Osteocyte (in vitro differentiated cells): ENCODE measurements around the gene GABARAP. TPM values are rescaled to one million over a fixed set of nuclear protein-coding genes. Genes with fewer than 3 reads are reported as not detected.

Source experiments
- DNase-seq: peaks from one replicate; pipeline ENCODE4 v3.0.0; 2021; ENCODE audit warnings: mixed read lengths; ENCODE audit not compliant: unreplicated experiment; ENCODE audit errors: extremely low spot score
- H3K27ac Mint-ChIP-seq: one replicate; pipeline ENCODE4 v1.8.0; 2021; ENCODE audit warnings: mild to moderate bottlenecking, mixed read lengths; ENCODE audit not compliant: unreplicated experiment
- H3K27me3 Mint-ChIP-seq: one replicate; pipeline ENCODE4 v1.8.0; 2021; ENCODE audit warnings: mixed read lengths; ENCODE audit not compliant: unreplicated experiment
- H3K36me3 Mint-ChIP-seq: one replicate; pipeline ENCODE4 v1.8.0; 2021; ENCODE audit warnings: mixed read lengths; ENCODE audit not compliant: unreplicated experiment
- H3K4me1 Mint-ChIP-seq: one replicate; pipeline ENCODE4 v1.8.0; 2021; ENCODE audit warnings: mixed read lengths; ENCODE audit not compliant: unreplicated experiment
- H3K4me3 Mint-ChIP-seq: one replicate; pipeline ENCODE4 v1.8.0; 2021; ENCODE audit warnings: mild to moderate bottlenecking, moderate library complexity, mixed read lengths; ENCODE audit not compliant: unreplicated experiment
- H3K9me3 Mint-ChIP-seq: one replicate; pipeline ENCODE4 v1.8.0; 2021; ENCODE audit warnings: mixed read lengths; ENCODE audit not compliant: unreplicated experiment
- total RNA-seq: library from RNA; stranded (reverse); gene quantifications from 2 replicates; pipeline ENCODE4 v1.2.1, GENCODE V29; 2021
- TF ChIP-seq, protein P1 (sequence below): fragments of 200-600 bp; sonication (generic); IDR thresholded peaks from 2 replicates; pipeline ENCODE4 v1.5.0; 2021; ENCODE audit warnings: antibody characterized with exemption, mild to moderate bottlenecking, moderate library complexity

GABARAP gene
- total RNA-seq, 1 donor from 2014 or later = 642 TPM

DNA sequence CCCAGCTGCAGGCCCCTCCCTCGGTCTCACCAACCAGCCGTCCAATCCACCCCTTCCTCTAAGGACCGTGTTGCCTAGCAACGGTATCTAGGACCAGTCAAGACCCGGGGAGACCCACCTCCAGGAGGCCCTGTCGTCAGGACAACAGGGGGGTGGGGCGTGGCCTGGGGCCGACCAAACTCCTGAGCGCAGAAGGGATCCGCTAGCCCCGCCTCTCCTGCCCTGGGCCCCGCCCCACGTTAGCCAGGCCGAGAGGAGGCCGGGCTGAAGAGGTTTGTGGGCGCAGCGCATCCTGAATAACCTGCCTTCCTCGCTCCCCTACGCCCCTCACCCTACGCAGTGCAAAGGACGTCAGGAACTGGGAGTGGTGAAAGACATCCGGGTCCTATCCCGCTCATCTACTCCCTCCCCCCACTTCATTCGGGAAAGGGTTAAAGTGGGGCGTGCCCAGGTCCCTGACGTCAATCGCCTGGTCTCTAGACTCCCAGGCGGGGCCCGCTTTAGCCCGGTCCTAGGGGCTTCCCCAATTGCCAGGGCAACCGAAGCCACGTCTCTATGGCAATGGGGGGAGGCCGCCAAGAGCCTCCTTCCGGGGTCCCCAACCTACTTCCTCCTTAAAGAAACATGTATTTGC, 37.3 kb downstream of the GABARAP start:
- no peaks in the 10 kb centered on the region for H3K9me3 Mint-ChIP-seq
- peak overlapping the region; percentile 70 for H3K4me3 Mint-ChIP-seq
- peak; percentile 90 for DNase-seq
- H3K27ac Mint-ChIP-seq = peak overlapping the region; percentile 89
- H3K36me3 Mint-ChIP-seq = peaks cover 13% of the 10 kb centered on the region
- no peaks in the 10 kb centered on the region for H3K27me3 Mint-ChIP-seq
- TF ChIP-seq, protein P1, sequence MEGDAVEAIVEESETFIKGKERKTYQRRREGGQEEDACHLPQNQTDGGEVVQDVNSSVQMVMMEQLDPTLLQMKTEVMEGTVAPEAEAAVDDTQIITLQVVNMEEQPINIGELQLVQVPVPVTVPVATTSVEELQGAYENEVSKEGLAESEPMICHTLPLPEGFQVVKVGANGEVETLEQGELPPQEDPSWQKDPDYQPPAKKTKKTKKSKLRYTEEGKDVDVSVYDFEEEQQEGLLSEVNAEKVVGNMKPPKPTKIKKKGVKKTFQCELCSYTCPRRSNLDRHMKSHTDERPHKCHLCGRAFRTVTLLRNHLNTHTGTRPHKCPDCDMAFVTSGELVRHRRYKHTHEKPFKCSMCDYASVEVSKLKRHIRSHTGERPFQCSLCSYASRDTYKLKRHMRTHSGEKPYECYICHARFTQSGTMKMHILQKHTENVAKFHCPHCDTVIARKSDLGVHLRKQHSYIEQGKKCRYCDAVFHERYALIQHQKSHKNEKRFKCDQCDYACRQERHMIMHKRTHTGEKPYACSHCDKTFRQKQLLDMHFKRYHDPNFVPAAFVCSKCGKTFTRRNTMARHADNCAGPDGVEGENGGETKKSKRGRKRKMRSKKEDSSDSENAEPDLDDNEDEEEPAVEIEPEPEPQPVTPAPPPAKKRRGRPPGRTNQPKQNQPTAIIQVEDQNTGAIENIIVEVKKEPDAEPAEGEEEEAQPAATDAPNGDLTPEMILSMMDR = no peak
- H3K4me1 Mint-ChIP-seq = peaks cover 16% of the 10 kb centered on the region

DNA sequence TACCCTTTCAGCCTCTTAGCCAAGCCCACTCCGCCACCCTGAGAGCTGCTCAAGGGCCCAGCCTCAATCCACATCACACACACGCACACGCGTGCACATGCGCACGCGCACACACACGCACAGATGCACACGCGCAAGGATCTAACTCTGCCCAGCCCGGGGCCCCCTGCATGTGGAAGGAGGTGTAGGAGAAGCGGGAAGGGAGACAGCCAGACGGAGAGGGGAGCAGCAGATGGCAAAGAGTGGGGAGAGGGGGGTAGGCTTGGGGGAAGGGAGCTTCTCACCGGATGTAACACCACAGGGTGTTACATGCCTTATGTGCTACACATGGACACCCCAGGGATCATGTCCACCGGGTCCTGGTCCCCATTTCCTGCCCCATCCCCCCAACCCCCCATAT, 37.9 kb downstream of the GABARAP start:
- no peak for DNase-seq
- H3K4me3 Mint-ChIP-seq = peak overlapping the region; percentile 70
- H3K36me3 Mint-ChIP-seq = peaks cover 13% of the 10 kb centered on the region
- H3K4me1 Mint-ChIP-seq = peaks cover 16% of the 10 kb centered on the region
- TF ChIP-seq, protein P1 = no peak
- no peaks in the 10 kb centered on the region for H3K27me3 Mint-ChIP-seq
- H3K27ac Mint-ChIP-seq = peak overlapping the region; percentile 89
- H3K9me3 Mint-ChIP-seq = no peaks in the 10 kb centered on the region

DNA sequence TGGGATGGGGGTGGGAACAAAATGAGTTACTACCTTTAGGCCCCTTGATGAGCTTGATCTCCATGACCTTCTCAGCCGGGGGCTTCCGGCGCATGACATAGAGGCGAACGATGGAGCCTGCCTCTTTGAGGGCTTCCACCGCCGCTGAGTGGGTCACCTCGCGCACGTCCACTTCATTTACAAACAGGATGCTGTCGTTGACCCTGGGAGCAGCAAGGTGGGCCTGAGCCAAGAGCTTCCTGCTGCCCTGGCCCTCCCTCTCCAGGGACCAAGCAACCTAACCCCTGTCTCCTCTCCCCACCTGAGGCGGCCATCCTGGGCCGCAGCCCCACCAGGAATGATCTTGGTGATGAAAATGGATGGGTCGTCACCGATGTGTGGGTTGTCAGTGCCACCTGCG, 38.9 kb downstream of the GABARAP start:
- Mint-ChIP-seq H3K4me1 (peaks cover 16% of the 10 kb centered on the region), H3K27ac (no peak overlapping the region), H3K27me3 (no peaks in the 10 kb centered on the region), H3K4me3 (no peak overlapping the region), H3K36me3 (peaks cover 13% of the 10 kb centered on the region), H3K9me3 (no peaks in the 10 kb centered on the region)
- TF ChIP-seq, protein P1 = no peak
- no peak for DNase-seq

DNA sequence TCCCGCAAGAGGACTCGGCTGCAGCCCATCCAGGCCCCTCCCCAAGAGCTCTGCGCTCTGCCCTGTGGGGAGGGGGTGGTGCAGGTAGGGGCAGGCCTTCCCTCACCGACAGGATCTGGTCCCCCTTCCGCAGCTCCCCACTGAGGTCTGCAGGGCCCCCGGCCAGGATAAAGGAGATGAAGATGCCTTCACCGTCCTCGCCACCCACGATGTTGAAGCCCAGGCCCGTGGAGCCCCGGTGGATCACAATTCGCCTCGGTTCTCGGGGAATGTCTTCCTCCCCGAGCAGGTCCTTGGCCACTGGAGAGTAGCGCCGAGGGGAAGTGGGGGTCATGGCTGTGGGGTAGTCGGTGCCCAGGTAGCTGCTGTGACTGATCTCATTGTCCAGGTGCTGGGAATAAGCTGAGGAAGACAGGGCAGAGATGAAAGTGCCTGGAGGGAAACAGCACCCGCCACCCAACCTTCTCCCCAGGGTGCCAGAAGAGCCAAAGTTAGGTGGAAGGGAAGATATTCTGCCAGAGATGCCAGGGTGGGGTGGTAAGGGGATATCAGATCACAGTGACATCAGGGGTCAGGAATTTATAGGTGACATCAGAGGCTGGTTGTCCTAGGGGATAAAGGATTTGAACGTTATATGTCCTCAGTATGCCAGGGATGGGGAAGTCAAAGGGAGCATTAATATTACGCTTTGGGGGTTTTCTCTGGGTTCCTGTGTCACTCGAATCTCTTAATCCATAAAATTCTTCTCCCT, 45.4 kb downstream of the GABARAP start:
- Mint-ChIP-seq H3K36me3 (peaks cover 21% of the 10 kb centered on the region), H3K4me1 (no peaks in the 10 kb centered on the region), H3K27me3 (no peaks in the 10 kb centered on the region), H3K27ac (no peak overlapping the region), H3K9me3 (no peaks in the 10 kb centered on the region), H3K4me3 (no peak overlapping the region)
- TF ChIP-seq, protein P1 = no peak
- no peak for DNase-seq

DNA sequence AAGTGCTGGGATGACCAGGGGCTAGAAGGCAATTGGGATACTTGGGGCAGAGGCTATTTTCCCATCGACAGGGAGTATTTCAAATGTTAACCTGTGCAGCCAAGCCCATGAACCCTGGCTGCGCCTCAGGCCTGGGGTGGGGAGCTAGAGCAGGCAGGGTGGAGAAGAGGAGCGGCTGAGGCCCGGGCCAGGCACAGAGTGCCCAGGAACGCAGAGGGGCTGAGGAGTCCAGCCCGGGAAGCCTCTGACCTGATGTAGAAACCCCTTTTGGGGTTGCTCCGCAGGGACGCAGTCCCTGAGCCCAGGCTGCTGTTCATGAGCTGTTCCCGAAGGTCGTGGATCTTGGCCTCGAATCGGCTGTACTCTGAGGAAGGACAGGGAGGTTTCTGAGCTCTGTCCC, 46.3 kb downstream of the GABARAP start:
- Mint-ChIP-seq H3K9me3 (no peaks in the 10 kb centered on the region), H3K4me3 (no peak overlapping the region), H3K27ac (no peak overlapping the region), H3K36me3 (peaks cover 19% of the 10 kb centered on the region), H3K27me3 (no peaks in the 10 kb centered on the region), H3K4me1 (no peaks in the 10 kb centered on the region)
- no peak for DNase-seq
- TF ChIP-seq, protein P1 = no peak
